Mesendoderm (in vitro differentiated cells): ENCODE data around the gene GUSB.
"Not testable (repeated sequence)": the region's sequence is repeated elsewhere in the genome, so short reads cannot be mapped to it uniquely, and the experiment has no call there.

Experiments
- DNase-seq: peaks from one replicate; pipeline ENCODE4 v3.0.0; 2013
- H2AK5ac ChIP-seq: 2 replicates; pipeline ENCODE4 v1.6.1; 2013; ENCODE audit warnings: low read length, inconsistent platforms
- H2BK120ac ChIP-seq: 2 replicates; pipeline ENCODE4 v1.6.1; 2013; ENCODE audit warnings: low read depth, mild to moderate bottlenecking, low read length, moderate library complexity, mixed read lengths
- H2BK15ac ChIP-seq: replicated peaks from 2 replicates; pipeline ENCODE4 v1.6.1; 2013; ENCODE audit warnings: low read depth, mild to moderate bottlenecking, moderate library complexity
- H2BK5ac ChIP-seq: 2 replicates; pipeline ENCODE4 v1.6.1; 2013; ENCODE audit warnings: low read length, inconsistent platforms
- H3K18ac ChIP-seq: 2 replicates; pipeline ENCODE4 v1.6.1; 2013; ENCODE audit warnings: mild to moderate bottlenecking, low read length, mixed read lengths
- H3K23ac ChIP-seq: one replicate; pipeline ENCODE4 v1.6.1; 2013; ENCODE audit warnings: low read length
- H3K27ac ChIP-seq: 2 replicates; pipeline ENCODE4 v1.5.1; 2013; ENCODE audit warnings: low read depth, mild to moderate bottlenecking, inconsistent platforms, low read length, moderate library complexity
- H3K27me3 ChIP-seq: 2 replicates; pipeline ENCODE4 v1.6.1; 2013; ENCODE audit warnings: low read length, control low read depth, mild to moderate bottlenecking, inconsistent platforms; ENCODE audit not compliant: insufficient read depth, poor library complexity
- H3K36me3 ChIP-seq: 2 replicates; pipeline ENCODE4 v1.6.1; 2013; ENCODE audit warnings: low read length, inconsistent platforms; ENCODE audit not compliant: control insufficient read depth, insufficient read depth
- H3K4ac ChIP-seq: one replicate; pipeline ENCODE4 v1.6.1; 2013; ENCODE audit warnings: low read depth, mild to moderate bottlenecking, low read length, moderate library complexity
- H3K4me1 ChIP-seq: 2 replicates; pipeline ENCODE4 v1.6.1; 2013; ENCODE audit warnings: low read depth, low read length, inconsistent platforms; ENCODE audit not compliant: control insufficient read depth
- H3K4me2 ChIP-seq: 2 replicates; pipeline ENCODE4 v1.6.1; 2013; ENCODE audit warnings: low read length
- H3K4me3 ChIP-seq: 2 replicates; pipeline ENCODE4 v1.5.1; 2013; ENCODE audit warnings: mild to moderate bottlenecking, low read length
- H3K56ac ChIP-seq: one replicate; pipeline ENCODE4 v1.6.1; 2013; ENCODE audit warnings: low read length
- H3K79me1 ChIP-seq: 2 replicates; pipeline ENCODE4 v1.6.1; 2013; ENCODE audit warnings: low read length, inconsistent platforms
- H3K79me2 ChIP-seq: 2 replicates; pipeline ENCODE4 v1.6.1; 2013; ENCODE audit warnings: mild to moderate bottlenecking, low read length; ENCODE audit not compliant: control insufficient read depth, insufficient read depth
- H3K9ac ChIP-seq: 2 replicates; pipeline ENCODE4 v1.6.1; 2013; ENCODE audit warnings: low read length, inconsistent platforms
- H4K5ac ChIP-seq: one replicate; pipeline ENCODE4 v1.6.1; 2013; ENCODE audit warnings: low read length
- H4K8ac ChIP-seq: one replicate; pipeline ENCODE4 v1.6.1; 2013; ENCODE audit warnings: low read depth, mild to moderate bottlenecking, control low read depth, low read length, moderate library complexity
- WGBS: extraction: QIAGEN DNeasy Blood & Tissue Kit; methylation state at CpG from one replicate; pipeline ENCODE4 v1.1.7; 2013; ENCODE audit warnings: low lambda C conversion rate, missing lambda C conversion rate; ENCODE audit not compliant: insufficient coverage; ENCODE audit errors: extremely low coverage; 5-methylcytosine and 5-hydroxymethylcytosine counted together

Gene GUSB

DNA sequence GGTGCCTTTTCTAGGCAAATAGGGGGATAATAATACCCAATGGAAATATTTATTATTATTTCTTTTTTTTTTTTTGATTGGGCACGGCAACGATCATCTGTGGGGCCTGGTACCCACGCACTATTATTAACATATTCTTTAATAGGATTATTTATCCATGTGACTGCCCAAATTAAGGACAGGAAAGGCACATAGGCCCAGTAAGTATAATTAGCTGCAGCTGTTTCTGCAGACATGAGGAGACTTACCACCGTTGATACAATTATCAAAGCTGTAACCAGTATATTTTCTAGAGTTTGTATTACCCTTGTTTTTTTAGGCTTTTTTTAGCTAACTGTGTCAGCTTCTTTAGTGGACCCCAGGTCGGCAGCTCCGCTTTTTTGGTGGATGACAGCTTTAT, 25.2 kb upstream of the GUSB start:
- H3K4ac ChIP-seq, result no peak overlapping the region
- no peak overlapping the region for H3K27ac ChIP-seq
- H3K4me2 ChIP-seq, result no peak overlapping the region
- no peak overlapping the region for H4K5ac ChIP-seq
- H3K4me1 ChIP-seq, result no peaks in the 10 kb centered on the region
- H3K27me3 ChIP-seq, result no peaks in the 10 kb centered on the region
- no peak overlapping the region for H2BK15ac ChIP-seq
- no peaks in the 10 kb centered on the region for H3K36me3 ChIP-seq
- H3K23ac ChIP-seq, result no peak overlapping the region
- H3K79me2 ChIP-seq, result no peaks in the 10 kb centered on the region
- H2AK5ac ChIP-seq, result no peak overlapping the region
- DNase-seq, result no peak
- H4K8ac ChIP-seq, result no peak overlapping the region
- no peak overlapping the region for H2BK5ac ChIP-seq
- no peak overlapping the region for H3K56ac ChIP-seq
- H3K9ac ChIP-seq, result no peak overlapping the region
- H2BK120ac ChIP-seq, result no peak overlapping the region
- no CpG with 5 or more reads among the region's 6 CpGs for WGBS
- no peak overlapping the region for H3K18ac ChIP-seq
- no peaks in the 10 kb centered on the region for H3K79me1 ChIP-seq
- H3K4me3 ChIP-seq, result no peak overlapping the region

DNA sequence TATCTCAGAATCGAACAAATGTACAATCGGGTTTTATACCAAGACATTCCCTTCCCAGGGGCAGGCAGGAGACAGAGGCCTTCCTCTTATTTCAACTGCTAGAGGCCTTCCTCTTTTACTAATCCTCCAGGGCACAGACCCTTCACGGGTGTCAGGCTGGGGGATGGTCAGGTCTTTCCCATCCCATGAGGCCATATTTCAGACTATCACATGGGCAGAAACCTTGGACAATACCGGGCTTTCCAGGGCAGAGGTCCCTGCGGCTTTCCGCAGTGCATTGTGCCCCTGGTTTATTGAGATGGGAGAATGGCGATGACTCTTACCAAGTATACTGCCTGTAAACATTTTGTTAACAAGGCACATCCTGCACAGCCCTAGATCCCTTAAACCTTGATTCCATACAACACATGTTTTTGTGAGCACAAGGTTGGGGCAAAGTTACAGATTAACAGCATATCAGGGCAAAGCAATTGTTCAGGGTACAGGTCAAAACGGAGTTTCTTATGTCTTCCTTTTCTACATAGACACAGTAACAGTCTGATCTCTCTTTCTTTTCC, 23.2 kb upstream of the GUSB start:
- H3K79me1 ChIP-seq, H3K23ac ChIP-seq, H3K4me2 ChIP-seq, H2AK5ac ChIP-seq, H2BK5ac ChIP-seq, H3K79me2 ChIP-seq, H3K4ac ChIP-seq, H3K27me3 ChIP-seq, H2BK15ac ChIP-seq, H3K56ac ChIP-seq, H3K9ac ChIP-seq, H4K5ac ChIP-seq, H4K8ac ChIP-seq, H3K27ac ChIP-seq, H3K18ac ChIP-seq, DNase-seq, H2BK120ac ChIP-seq, H3K36me3 ChIP-seq, H3K4me1 ChIP-seq, H3K4me3 ChIP-seq: not testable (repeated sequence)
- WGBS, result no CpG with 5 or more reads among the region's 8 CpGs

DNA sequence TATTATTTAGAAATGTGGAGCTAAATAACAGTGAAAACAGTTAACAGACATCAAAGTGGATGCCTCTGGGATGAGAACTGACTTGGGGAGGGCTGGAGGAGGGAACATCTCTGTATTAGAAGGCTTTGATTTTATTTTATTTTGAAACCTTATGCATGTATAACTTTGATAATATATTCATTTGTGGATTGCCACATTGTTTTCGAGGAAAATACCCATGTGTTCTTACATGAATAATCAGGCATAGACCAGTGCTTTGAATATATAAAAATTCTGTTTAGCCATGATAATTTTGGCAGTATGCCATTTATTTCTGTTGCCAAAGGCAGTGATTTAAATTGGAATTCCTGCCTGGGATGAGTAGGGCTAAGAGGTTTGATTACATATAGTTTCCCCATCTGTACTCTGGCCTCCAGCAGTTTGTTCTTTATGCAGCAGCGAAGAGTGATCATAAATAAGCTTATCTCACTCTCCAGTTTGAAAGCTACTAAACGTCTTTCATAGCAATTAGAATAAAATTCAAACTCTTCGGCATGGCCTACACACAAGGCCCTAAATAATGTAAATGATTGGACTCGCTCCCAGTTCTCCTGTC, 18.9 kb upstream of the GUSB start:
- H3K56ac ChIP-seq, H3K23ac ChIP-seq, H3K4ac ChIP-seq, H3K4me2 ChIP-seq, H3K36me3 ChIP-seq, H3K27ac ChIP-seq, H4K5ac ChIP-seq, H2BK5ac ChIP-seq, DNase-seq, H3K18ac ChIP-seq, H3K4me1 ChIP-seq, H2AK5ac ChIP-seq, H3K9ac ChIP-seq, H4K8ac ChIP-seq, H3K79me1 ChIP-seq, H3K79me2 ChIP-seq, H2BK120ac ChIP-seq, H3K4me3 ChIP-seq, H2BK15ac ChIP-seq, H3K27me3 ChIP-seq: not testable (repeated sequence)
- WGBS, result no CpG with 5 or more reads among the region's 5 CpGs

DNA sequence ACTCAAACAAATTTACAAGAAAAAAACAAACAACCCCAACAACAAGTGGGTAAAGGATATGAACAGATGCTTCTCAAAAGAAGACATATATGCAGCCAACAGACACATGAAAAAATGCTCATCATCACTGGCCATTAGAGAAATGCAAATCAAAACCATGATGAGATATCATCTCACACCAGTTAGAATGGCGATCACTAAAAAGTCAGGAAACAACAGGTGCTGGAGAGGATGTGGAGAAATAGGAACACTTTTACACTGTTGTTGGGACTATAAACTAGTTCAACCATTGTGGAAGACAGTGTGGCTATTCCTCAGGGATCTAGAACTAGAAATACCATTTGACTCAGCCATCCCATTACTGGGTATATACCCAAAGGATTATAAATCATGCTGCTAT, 13.0 kb upstream of the GUSB start:
- not testable (repeated sequence) for H2BK120ac ChIP-seq, H3K9ac ChIP-seq, H2BK5ac ChIP-seq, H3K27me3 ChIP-seq, H3K4me3 ChIP-seq, DNase-seq, H2BK15ac ChIP-seq, H2AK5ac ChIP-seq, H3K18ac ChIP-seq, H3K4me2 ChIP-seq, H3K27ac ChIP-seq, H3K56ac ChIP-seq, H3K36me3 ChIP-seq, H3K79me1 ChIP-seq, H4K5ac ChIP-seq, H3K4me1 ChIP-seq, H3K4ac ChIP-seq, H4K8ac ChIP-seq, H3K23ac ChIP-seq, H3K79me2 ChIP-seq
- no CpG with 5 or more reads among the region's 1 CpG for WGBS

DNA sequence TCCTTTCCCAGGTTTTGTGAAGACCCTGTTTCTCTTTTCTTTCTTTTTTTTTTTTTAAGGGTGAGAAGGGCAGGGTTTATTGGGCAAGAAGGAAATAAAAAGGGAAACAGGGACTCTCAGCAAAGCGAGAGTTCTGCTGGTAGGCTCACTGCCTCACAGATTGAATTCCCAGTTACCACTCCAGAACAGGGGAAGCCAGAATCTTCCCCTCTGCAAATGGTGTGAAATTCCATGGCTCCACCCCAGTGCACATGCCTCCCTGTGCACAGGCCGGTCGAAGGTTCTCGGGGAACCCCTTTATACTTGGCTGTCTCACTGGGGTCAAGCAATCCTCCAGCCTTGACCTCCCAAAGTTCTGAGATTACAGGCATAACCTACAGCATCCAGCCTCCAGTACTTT, 10.5 kb upstream of the GUSB start:
- H3K79me1 ChIP-seq, result no peaks in the 10 kb centered on the region
- H3K4me2 ChIP-seq, result no peak overlapping the region
- H3K23ac ChIP-seq, result no peak overlapping the region
- no peak overlapping the region for H3K27ac ChIP-seq
- no peak for DNase-seq
- no peak overlapping the region for H3K18ac ChIP-seq
- no peaks in the 10 kb centered on the region for H3K4me1 ChIP-seq
- H2BK15ac ChIP-seq, result no peak overlapping the region
- H3K36me3 ChIP-seq, result no peaks in the 10 kb centered on the region
- H2BK120ac ChIP-seq, result no peak overlapping the region
- H3K27me3 ChIP-seq, result no peaks in the 10 kb centered on the region
- H2AK5ac ChIP-seq, result no peak overlapping the region
- no peak overlapping the region for H4K8ac ChIP-seq
- no peak overlapping the region for H2BK5ac ChIP-seq
- no peak overlapping the region for H3K4me3 ChIP-seq
- H3K9ac ChIP-seq, result no peak overlapping the region
- H3K4ac ChIP-seq, result no peak overlapping the region
- WGBS, result no CpG with 5 or more reads among the region's 4 CpGs
- H4K5ac ChIP-seq, result no peak overlapping the region
- no peaks in the 10 kb centered on the region for H3K79me2 ChIP-seq
- no peak overlapping the region for H3K56ac ChIP-seq

DNA sequence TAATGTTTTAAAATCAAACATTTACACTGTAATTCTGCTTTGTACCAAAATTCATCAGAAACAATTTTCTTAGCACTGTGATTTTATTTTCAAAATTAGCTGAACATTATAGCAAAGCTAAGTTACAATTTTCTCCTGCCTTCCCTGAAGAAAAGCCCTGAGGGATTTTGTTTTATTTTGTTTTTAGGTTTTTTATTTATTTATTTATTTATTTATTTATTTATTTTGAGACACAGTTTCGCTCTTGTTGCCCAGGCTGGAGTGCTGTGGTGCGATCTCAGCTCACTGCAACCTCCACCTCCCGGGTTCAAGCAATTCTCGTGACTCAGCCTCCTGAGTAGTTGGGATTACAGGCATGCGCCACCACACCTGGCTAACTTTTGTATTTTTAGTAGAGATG, 9.8 kb upstream of the GUSB start:
- not testable (repeated sequence) for H3K4me2 ChIP-seq, H4K5ac ChIP-seq, DNase-seq, H3K79me2 ChIP-seq, H4K8ac ChIP-seq, H3K9ac ChIP-seq, H2BK120ac ChIP-seq, H3K18ac ChIP-seq, H2BK15ac ChIP-seq, H3K4me1 ChIP-seq, H3K4ac ChIP-seq, H2AK5ac ChIP-seq, H3K79me1 ChIP-seq, H3K23ac ChIP-seq, H2BK5ac ChIP-seq, H3K27me3 ChIP-seq, H3K27ac ChIP-seq, H3K36me3 ChIP-seq, H3K4me3 ChIP-seq, H3K56ac ChIP-seq
- WGBS, result no CpG with 5 or more reads among the region's 5 CpGs
